Trophoblast cell (in vitro differentiated cells and primary cell): ENCODE measurements around the gene CGREF1. TPM values are rescaled to one million over a fixed set of nuclear protein-coding genes. Genes with fewer than 3 reads are reported as not detected.

Source experiments
- DNase-seq, 2 donors: peaks; one replicate each; pipeline ENCODE4 v3.0.0-alpha.2; 2016
- H2AFZ ChIP-seq: 2 replicates; pipeline ENCODE4 v1.6.1; 2013; ENCODE audit warnings: low read length, moderate library complexity, mild to moderate bottlenecking; ENCODE audit not compliant: insufficient read depth, poor library complexity
- H2AK5ac ChIP-seq: 2 replicates; pipeline ENCODE4 v1.6.1; 2013; ENCODE audit warnings: mild to moderate bottlenecking, low read length
- H2BK120ac ChIP-seq: 2 replicates; pipeline ENCODE4 v1.6.1; 2013; ENCODE audit warnings: low read length, mild to moderate bottlenecking, moderate library complexity; ENCODE audit not compliant: insufficient read depth, poor library complexity
- H2BK12ac ChIP-seq: 2 replicates; pipeline ENCODE4 v1.6.1; 2013; ENCODE audit warnings: mild to moderate bottlenecking, low read length, moderate library complexity
- H2BK5ac ChIP-seq: 2 replicates; pipeline ENCODE4 v1.6.1; 2013; ENCODE audit warnings: low read length, low read depth, moderate library complexity, mild to moderate bottlenecking; ENCODE audit not compliant: poor library complexity
- H3K14ac ChIP-seq: 2 replicates; pipeline ENCODE4 v1.6.1; 2013; ENCODE audit warnings: mild to moderate bottlenecking, low read length
- H3K18ac ChIP-seq: 2 replicates; pipeline ENCODE4 v1.6.1; 2013; ENCODE audit warnings: mild to moderate bottlenecking, low read length
- H3K23ac ChIP-seq: 2 replicates; pipeline ENCODE4 v1.6.1; 2013; ENCODE audit warnings: low read length
- H3K27ac ChIP-seq: 2 replicates; pipeline ENCODE4 v1.5.1; 2013; ENCODE audit warnings: low read depth, mild to moderate bottlenecking, inconsistent platforms, low read length, moderate library complexity
- H3K27me3 ChIP-seq: 2 replicates; pipeline ENCODE4 v1.6.1; 2013; ENCODE audit warnings: inconsistent platforms, mild to moderate bottlenecking, low read length, moderate library complexity; ENCODE audit not compliant: insufficient read depth
- H3K36me3 ChIP-seq, 2 experiments: 1 replicate in 1 of 2; 2 replicates in 1 of 2; pipeline ENCODE4 v1.6.1; 2013; ENCODE audit warnings: low read length in 2 of 2, mild to moderate bottlenecking in 2 of 2, moderate library complexity in 1 of 2; ENCODE audit not compliant: insufficient read depth in 2 of 2, control insufficient read depth in 1 of 2
- H3K4ac ChIP-seq: 2 replicates; pipeline ENCODE4 v1.6.1; 2013; ENCODE audit warnings: low read depth, mild to moderate bottlenecking, low read length, moderate library complexity
- H3K4me1 ChIP-seq, 2 experiments: 1 replicate in 1 of 2; 2 replicates in 1 of 2; pipeline ENCODE4 v1.6.1; 2013; ENCODE audit warnings: low read length in 2 of 2, mild to moderate bottlenecking in 2 of 2, moderate library complexity in 1 of 2; ENCODE audit not compliant: insufficient read depth in 2 of 2, control insufficient read depth in 1 of 2
- H3K4me2 ChIP-seq: 2 replicates; pipeline ENCODE4 v1.6.1; 2013; ENCODE audit warnings: inconsistent platforms, mild to moderate bottlenecking, low read length, moderate library complexity
- H3K4me3 ChIP-seq: 2 replicates; pipeline ENCODE4 v1.5.1; 2013; ENCODE audit warnings: mild to moderate bottlenecking, low read depth, low read length, inconsistent platforms
- H3K79me1 ChIP-seq: one replicate; pipeline ENCODE4 v1.6.1; 2013; ENCODE audit warnings: low read length
- H3K79me2 ChIP-seq: 2 replicates; pipeline ENCODE4 v1.6.1; 2013; ENCODE audit warnings: low read length, mild to moderate bottlenecking; ENCODE audit not compliant: control insufficient read depth, insufficient read depth, poor library complexity
- H3K9ac ChIP-seq: 2 replicates; pipeline ENCODE4 v1.6.1; 2013; ENCODE audit warnings: mild to moderate bottlenecking, low read length
- H3K9me3 ChIP-seq: 2 replicates; pipeline ENCODE4 v1.6.1; 2013; ENCODE audit warnings: low read depth, mild to moderate bottlenecking, control low read depth, inconsistent platforms, low read length; ENCODE audit not compliant: insufficient read depth
- H4K12ac ChIP-seq: 2 replicates; pipeline ENCODE4 v1.6.1; 2013; ENCODE audit warnings: low read depth, mild to moderate bottlenecking, low read length, moderate library complexity
- H4K8ac ChIP-seq: 2 replicates; pipeline ENCODE4 v1.6.1; 2013; ENCODE audit warnings: low read depth, mild to moderate bottlenecking, low read length, moderate library complexity
- H4K91ac ChIP-seq: one replicate; pipeline ENCODE4 v1.6.1; 2013; ENCODE audit warnings: low read depth, mild to moderate bottlenecking, low read length, moderate library complexity
- WGBS: extraction: QIAGEN DNeasy Blood & Tissue Kit; methylation state at CpG from one replicate; pipeline ENCODE4 v1.1.7; 2013; ENCODE audit warnings: missing lambda C conversion rate; ENCODE audit not compliant: insufficient read length, insufficient coverage; ENCODE audit errors: extremely low coverage; 5-methylcytosine and 5-hydroxymethylcytosine counted together
- polyA plus RNA-seq: library from polyadenylated mRNA; stranded (reverse); fragments of 200-250 nt; gene quantifications from 2 replicates; pipeline ENCODE4 v1.2.3, GENCODE V29; 2013

The CGREF1 gene, protein sequence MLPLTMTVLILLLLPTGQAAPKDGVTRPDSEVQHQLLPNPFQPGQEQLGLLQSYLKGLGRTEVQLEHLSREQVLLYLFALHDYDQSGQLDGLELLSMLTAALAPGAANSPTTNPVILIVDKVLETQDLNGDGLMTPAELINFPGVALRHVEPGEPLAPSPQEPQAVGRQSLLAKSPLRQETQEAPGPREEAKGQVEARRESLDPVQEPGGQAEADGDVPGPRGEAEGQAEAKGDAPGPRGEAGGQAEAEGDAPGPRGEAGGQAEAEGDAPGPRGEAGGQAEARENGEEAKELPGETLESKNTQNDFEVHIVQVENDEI
- polyA plus RNA-seq, result 0.97 and 1.2 TPM in 2 replicates

DNA sequence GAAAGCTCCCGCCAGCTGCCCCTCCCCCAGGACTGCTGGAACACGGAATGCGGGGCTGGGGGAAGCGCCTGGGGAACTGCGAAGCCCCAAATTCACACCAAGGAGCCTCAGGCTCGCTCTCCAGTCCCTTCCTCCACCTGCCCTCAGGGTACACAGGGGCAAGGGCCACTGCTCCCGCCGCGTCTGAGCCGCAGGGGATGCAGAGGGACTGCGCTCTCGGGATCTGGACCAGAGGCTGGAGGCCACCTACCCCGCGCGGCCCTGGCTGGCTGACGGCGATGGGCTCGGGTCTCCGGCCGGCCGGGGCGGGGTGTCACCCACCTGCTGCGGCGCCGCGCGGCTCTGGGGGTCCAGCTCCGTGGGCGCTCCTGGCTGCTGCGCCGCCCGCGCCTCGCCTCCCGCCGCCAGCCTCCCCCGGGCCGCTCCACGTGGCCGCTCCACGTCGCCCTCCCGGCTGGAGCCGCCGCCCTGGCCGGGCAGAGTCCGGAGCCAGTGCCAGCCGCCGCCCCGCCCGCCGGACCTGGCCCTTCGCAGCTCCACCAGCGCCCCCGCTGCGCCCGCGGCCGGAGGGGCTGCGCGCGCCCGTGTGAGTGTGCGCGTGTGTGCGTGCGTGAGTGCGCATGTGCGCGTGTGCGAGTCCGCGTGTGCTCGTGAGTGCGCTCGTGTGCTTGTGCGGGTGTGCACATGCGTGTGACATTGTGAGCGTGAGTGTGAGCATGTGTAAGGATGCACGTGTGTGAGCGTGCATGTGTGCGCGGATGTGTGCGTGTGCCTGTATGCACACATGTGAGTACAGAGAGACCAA lies at the start of gene CGREF1:
TSS of gene CGREF1 (minus strand) at position 604 of the 805 bp plus-strand sequence. CDS start 14,762 bp downstream, outside the sequence.
- Histone ChIP-seq H3K23ac (no peak within 1 kb of the TSS), H3K4ac (no peak within 1 kb of the TSS), H3K27ac (no peak within 1 kb of the TSS), H3K4me2 (peak within 1 kb of the TSS; percentile 57), H2AFZ (no peak within 1 kb of the TSS), H4K12ac (no peak within 1 kb of the TSS), H3K79me1 (no peaks in the 10 kb centered on the region), H3K9me3 (peaks cover 6% of the 10 kb centered on the region), H2BK12ac (no peak within 1 kb of the TSS), H3K4me1 (peaks cover 7 to 12% of the 10 kb centered on the region in 2 experiments), H3K4me3 (peak within 1 kb of the TSS; percentile 47), H3K14ac (no peak within 1 kb of the TSS), H2AK5ac (no peak within 1 kb of the TSS), H4K91ac (no peak within 1 kb of the TSS), H3K36me3 (no peaks in the 10 kb centered on the region), H2BK5ac (no peak within 1 kb of the TSS), H4K8ac (no peak within 1 kb of the TSS), H3K27me3 (peaks cover 42% of the 10 kb centered on the region), H3K79me2 (no peaks in the 10 kb centered on the region), H2BK120ac (no peak within 1 kb of the TSS), H3K9ac (no peak within 1 kb of the TSS), H3K18ac (no peak within 1 kb of the TSS)
- DNase-seq, result peak in 1 of 2 donors; percentile 17
- no CpG with 5 or more reads among the region's 84 CpGs for WGBS

DNA sequence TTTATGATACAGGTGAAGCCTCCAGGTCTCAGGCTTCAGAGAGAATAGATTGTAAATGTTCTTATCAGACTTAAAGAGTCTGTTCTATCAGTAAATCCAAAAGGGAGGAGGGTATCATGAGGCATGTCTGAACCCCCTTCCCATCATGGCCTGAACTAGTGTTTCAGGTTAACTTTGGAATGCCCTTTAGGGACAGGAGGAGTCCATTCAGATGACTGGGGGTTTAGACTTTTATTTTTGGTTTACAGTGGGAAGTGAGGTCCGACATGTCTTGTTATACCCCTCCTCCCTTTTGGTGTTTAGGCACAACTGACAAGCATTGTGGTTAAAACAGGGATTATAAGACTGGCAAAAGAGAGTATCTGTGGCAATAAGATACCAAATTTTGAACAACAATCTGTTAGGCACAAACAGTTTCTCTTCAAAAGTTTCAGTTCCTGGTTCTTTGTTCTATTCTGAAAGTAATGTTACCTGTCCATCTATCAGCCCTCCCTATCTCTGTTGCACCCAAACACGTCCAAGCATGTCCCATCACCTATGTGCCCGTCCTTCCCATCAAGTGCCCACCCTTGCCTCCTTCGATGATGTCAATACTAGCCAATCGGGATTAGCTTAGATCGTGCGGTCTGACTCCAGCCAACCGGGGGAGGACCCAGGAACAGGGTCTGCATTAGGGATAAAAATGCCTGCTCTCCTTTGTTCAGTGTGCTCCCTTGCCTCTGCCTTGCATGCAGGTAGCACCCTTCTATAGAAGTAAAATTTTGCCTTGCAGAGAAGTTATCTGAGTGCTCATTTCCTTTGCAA lies 46.2 kb upstream of the CGREF1 start:
- Histone ChIP-seq H3K79me2 (no peaks in the 10 kb centered on the region), H3K4me1 (no peaks in the 10 kb centered on the region), H3K79me1 (no peaks in the 10 kb centered on the region), H3K9ac (no peak overlapping the region), H3K18ac (no peak overlapping the region), H3K4me2 (no peak overlapping the region), H3K36me3 (no peaks in the 10 kb centered on the region), H4K8ac (no peak overlapping the region), H3K23ac (no peak overlapping the region), H2AFZ (no peak overlapping the region), H3K27me3 (no peaks in the 10 kb centered on the region), H4K12ac (no peak overlapping the region), H3K4ac (no peak overlapping the region), H3K27ac (no peak overlapping the region), H2AK5ac (no peak overlapping the region), H3K14ac (no peak overlapping the region), H4K91ac (no peak overlapping the region), H2BK12ac (no peak overlapping the region), H3K4me3 (no peak overlapping the region), H2BK5ac (no peak overlapping the region), H2BK120ac (no peak overlapping the region), H3K9me3 (no peaks in the 10 kb centered on the region)
- no peak for DNase-seq
- WGBS, result no CpG with 5 or more reads among the region's 8 CpGs

DNA sequence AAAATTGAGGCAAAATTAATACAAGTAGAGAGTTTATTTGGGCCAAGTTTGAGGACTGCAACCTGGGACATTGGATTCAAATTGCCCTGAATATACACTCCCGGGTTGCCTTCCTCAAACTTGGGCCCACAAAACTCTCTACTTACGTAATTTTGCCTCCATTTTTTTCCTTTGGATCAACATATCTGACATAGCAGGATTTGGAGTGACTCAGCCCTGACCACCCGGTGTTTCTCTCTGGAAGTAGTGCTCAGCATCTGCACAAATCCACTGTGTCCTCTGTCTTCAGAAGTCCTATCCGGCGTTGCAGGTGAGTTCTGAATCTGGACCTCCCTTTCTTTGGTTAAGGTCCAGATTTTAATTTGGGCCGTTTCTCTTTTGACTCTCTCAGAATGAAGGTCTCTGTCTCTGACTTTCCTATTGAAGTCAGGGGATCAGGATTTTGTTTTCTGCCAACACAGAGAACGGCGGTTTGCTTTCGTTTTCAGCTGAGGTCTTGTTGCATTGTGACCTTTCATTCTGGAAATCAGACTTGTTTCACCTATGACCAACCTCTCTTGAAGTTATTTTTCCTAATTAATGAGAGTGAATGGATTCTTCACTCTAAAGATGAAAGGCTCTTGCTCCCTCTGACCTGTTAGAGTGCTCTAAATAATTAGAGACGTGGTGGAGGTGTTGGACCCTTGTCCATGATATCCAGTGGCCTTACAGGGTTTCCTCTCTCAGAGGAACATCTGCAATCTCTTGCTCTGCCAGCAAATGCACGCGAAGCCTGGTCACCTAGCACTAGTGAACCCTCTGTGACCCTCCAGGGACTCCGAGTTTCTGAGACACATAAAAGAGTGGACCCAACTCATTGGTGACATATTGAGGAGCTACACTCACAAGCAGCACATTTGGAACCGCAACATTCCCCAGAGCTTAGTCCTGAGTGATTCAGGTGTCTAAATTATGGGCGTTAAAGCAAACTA lies 43.5 kb upstream of the CGREF1 start:
- H3K79me1 ChIP-seq, result no peaks in the 10 kb centered on the region
- no CpG with 5 or more reads among the region's 15 CpGs for WGBS
- H2BK12ac ChIP-seq, result no peak overlapping the region
- no peak overlapping the region for H4K8ac ChIP-seq
- no peak overlapping the region for H3K4ac ChIP-seq
- no peak overlapping the region for H2AFZ ChIP-seq
- H3K36me3 ChIP-seq, result no peaks in the 10 kb centered on the region
- H2BK5ac ChIP-seq, result no peak overlapping the region
- no peak overlapping the region for H4K12ac ChIP-seq
- H4K91ac ChIP-seq, result no peak overlapping the region
- H3K18ac ChIP-seq, result no peak overlapping the region
- no peak overlapping the region for H3K4me2 ChIP-seq
- no peak overlapping the region for H2BK120ac ChIP-seq
- no peak overlapping the region for H3K27ac ChIP-seq
- no peaks in the 10 kb centered on the region for H3K4me1 ChIP-seq
- no peak overlapping the region for H2AK5ac ChIP-seq
- peak; percentile 48 to 77 for DNase-seq
- H3K79me2 ChIP-seq, result no peaks in the 10 kb centered on the region
- H3K27me3 ChIP-seq, result no peaks in the 10 kb centered on the region
- no peak overlapping the region for H3K14ac ChIP-seq
- no peaks in the 10 kb centered on the region for H3K9me3 ChIP-seq
- no peak overlapping the region for H3K23ac ChIP-seq
- H3K9ac ChIP-seq, result no peak overlapping the region
- H3K4me3 ChIP-seq, result no peak overlapping the region
